EH (cell line): ENCODE data around the gene ARID3B.
"Not testable (repeated sequence)": the region's sequence is repeated elsewhere in the genome, so short reads cannot be mapped to it uniquely, and the experiment has no call there.

Source experiments
- DNase-seq: peaks from one replicate; pipeline ENCODE4 v3.0.0-alpha.2; 2015; ENCODE audit warnings: low read depth

Gene ARID3B

GRCh38 chr15:74621546-74621920, 80.5 kb downstream of the ARID3B start:
- no peak for DNase-seq

- no peak for DNase-seq
Observed at GRCh38 chr15:74621936-74622335, 80.9 kb downstream of the ARID3B start.

GRCh38 chr15:74622758-74623157, 81.7 kb downstream of the ARID3B start:
- no peak for DNase-seq

DNA sequence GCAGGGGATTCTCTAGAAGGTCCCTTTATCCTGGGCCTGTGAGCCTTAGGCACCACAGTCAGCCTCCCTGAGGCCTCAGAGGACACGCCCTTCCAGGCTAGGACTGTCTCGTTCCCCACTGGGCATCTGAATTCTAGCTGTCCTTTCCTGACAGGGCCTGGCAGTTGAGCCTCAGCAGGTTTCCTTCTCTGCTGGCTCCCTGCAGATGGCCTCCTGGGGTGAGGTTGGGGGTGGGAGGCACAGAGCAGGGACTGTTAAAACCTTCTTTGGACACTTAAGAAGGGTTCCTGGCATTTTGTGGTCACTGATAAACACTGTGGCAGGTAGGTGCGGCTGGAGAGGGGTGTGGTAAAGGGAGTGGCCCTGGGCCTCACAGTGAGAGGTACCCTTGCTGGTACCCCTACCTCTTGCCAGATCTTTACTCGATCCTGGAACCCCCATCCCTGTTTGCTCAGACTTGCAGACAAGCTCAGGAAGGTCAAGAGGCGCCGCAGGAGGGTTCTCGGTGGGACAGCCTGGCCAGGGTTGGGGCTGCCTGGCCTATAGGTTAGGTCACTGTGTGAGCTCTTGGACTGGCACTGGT, 83.1 kb downstream of the ARID3B start:
- no peak for DNase-seq

DNA sequence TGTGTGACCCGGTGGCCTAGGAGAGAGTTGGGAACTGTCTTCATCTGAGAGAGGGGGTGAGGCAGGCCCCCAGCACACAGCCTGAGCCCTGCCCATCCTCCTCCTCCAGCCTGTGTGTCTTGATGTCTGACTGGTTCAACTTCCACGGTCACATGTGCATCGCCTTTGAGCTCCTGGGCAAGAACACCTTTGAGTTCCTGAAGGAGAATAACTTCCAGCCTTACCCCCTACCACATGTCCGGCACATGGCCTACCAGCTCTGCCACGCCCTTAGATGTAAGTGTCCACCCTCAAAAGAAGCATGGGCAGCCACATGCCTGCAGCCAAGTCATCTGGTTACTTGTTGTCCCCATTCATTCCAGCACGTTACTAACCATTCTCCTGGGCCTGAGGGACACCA, 84.7 kb downstream of the ARID3B start:
- no peak for DNase-seq

DNA sequence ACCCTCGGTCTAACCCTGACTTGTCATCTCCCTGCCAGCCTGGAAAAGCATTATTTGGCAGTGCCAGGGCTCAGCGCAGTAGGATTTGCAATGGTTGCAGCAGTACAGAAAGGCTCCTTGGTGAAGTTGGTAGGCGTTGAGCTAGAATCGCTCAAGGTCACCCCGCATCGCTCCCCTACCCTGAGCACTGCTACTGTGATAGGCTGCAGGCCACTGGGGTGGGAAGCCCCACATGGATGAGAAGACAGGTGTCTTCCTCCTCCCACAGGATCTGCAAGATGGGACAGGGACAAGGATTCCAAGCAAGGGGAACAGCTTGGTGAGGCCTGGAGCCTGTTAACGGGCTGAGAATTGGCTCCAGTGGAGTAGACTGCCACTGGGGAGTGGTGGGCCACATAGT, 85.3 kb downstream of the ARID3B start:
- no peak for DNase-seq

GRCh38 chr15:74626752-74627692, 86.0 kb downstream of the ARID3B start:
- no peak for DNase-seq

DNA sequence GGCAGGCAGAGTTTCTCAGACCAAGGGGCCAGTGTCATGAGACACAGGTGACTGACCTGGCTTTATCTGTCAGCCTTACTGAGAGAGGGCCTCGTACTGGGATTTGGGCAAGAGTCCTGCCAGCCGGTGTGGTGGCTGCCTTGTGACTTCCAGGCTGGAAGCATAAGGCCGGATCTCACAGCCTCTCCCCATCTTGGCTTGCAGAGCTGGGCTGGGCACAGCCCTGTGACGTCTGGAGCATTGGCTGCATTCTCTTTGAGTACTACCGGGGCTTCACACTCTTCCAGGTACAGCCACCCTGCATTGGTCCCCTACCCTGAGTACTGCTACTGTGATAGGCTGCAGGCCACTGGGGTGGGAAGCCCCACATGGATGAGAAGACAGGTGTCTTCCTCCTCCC, 86.7 kb downstream of the ARID3B start:
- DNase-seq: no peak

DNA sequence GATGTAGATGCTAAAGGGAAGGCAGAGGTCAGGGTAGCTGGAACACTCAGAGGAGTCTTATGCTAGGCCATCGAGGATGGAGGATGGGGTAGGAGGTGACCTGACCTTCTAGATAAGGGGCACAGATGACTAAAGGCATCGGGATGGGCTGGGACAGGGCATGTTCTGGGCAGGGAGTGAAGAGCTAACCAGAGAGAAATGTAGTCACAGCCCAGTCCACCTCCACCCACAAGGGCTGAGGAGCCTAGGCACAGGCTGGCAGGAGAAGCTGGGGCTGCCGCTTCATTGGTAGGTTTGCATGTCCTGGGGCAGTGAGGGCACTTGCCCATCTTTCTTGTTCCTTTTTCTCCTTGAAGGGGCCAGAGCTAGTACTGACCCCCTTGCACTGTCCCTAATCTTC, 87.2 kb downstream of the ARID3B start:
- DNase-seq: no peak

DNA sequence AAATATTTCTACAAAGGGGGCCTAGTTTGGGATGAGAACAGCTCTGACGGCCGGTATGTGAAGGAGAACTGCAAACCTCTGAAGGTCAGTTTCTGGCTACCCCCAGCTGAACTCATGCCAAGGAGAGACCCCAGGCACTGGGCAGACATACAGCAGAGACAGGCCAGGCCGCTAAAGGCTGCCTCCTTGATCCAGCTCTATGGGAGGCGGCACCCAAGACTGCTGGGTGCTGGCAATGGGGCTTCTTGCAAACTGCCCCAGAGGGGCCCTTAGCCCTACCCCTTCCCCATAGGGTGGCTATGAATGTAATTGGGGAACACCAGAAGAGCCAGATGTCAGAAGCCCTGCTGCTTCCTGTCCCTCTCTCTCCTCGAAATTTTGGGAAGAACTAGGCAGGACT, 87.9 kb downstream of the ARID3B start:
- no peak for DNase-seq

- DNase-seq: not testable (repeated sequence)
Observed at GRCh38 chr15:74629696-74630095, 88.7 kb downstream of the ARID3B start.

DNA sequence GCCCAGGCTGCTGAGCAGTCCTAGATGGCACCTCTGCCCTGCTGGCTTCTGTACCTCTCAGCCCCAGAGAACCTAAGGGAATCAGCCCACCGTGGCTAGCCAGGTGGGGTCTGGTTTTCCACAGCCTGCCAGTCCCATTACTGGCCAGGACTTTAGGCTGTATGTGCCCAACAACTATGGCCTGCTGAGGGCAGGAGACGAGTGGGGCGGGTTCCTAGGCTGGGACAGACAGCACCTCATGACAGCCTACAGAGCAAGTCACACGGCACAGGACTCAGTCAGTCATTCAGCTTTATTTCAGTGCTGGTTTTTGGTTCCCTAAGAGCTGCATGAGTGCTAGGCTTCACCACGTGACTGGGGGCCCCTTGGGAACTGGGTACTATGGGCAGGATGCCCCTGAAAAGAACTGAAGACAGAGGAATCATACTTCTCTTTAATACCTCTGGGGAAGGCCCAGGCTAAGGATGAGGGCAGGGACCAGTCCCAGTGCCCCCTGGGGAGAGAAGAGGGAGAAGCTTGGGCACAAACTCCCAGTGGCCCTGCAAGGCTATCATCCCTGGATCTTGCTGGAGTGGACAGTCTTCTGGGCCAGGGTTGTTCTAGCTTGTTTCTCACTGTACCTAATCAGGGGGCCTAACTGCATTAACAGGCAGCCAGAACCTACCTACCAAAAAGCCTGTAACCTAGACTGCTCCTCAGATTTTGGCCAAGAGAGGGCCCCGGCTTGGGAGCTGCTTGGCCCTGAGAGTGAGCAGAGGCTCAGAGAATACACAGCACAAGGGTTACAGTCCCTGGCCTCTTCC, 89.5 kb downstream of the ARID3B start:
- no peak for DNase-seq

GRCh38 chr15:74631087-74631385, 90.0 kb downstream of the ARID3B start:
- no peak for DNase-seq

DNA sequence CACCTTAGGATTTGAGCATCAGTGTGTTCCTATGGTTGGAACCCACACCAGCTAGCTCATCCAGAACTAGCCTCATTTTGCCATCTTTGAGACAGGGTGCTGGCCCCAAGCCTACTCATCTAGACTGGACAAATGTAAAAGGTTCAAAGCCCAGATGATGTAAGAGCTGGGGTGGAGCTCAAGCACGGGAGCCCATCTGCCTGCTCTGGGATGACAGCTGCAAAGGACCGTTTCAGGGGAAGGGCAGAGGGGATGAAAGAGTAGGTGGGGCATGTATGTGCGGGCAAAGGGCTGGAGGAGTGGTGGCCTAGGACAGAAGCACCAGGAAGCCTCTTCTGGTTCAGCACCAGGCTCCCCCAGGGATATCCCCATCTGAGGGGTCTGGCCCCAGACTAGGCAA, 90.4 kb downstream of the ARID3B start:
- DNase-seq: no peak

GRCh38 chr15:74631935-74632560, 91.0 kb downstream of the ARID3B start:
- DNase-seq: peak; percentile 59

- DNase-seq: no peak
Observed at GRCh38 chr15:74632601-74633000, 91.6 kb downstream of the ARID3B start.

- no peak for DNase-seq
Observed at GRCh38 chr15:74633781-74634180, 92.8 kb downstream of the ARID3B start.

DNA sequence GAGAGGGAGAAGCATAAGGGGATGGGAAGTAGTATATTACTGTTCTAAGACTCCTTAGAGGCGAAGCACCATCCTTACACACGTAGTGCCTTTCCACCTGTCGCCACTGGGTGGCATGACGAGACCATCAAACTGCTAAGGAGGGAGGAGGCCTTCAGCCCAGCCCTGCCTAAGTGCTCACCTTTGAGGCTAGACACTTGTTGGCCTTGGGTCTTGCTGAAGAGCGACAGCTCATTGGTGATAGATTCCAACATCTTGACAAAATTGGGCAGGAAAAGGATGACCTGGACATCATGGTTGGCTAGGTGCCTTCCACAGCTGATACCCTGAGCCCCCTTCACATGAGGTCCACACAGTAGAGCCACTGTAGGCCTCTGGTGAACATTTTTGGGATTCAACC, 94.2 kb downstream of the ARID3B start:
- peak; percentile 66 for DNase-seq

GRCh38 chr15:74636984-74637383, 96.0 kb downstream of the ARID3B start:
- no peak for DNase-seq

- no peak for DNase-seq
Observed at GRCh38 chr15:74641151-74641550, 100.1 kb downstream of the ARID3B start.

GRCh38 chr15:74642348-74642733, 101.3 kb downstream of the ARID3B start:
- DNase-seq: no peak
